Eye (tissue), 1 donor: ENCODE data around the gene CHML.

Source experiments
- DNase-seq: peaks from one replicate; pipeline ENCODE4 v3.0.0-alpha.2; 2015

The CHML gene

DNA sequence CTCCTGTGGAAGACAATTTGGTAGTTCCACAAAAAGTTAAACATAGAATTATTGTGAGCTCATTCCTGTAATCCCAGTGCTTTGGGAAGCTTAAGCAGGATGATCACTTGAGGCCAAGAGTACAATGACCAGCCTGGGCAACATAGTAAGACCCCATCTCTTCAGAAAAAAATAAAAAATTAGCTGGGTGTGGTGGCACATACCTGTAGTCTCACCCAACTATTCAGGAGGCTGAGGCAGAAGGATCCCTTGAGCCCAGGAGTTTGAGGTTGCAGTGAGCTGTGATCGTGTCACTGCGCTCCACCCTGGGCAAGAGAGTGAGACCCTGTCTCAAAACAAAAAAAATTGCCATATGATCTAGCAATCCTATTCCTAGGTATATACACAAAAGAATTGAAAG, 4.1 kb upstream of the CHML start:
- no peak for DNase-seq

DNA sequence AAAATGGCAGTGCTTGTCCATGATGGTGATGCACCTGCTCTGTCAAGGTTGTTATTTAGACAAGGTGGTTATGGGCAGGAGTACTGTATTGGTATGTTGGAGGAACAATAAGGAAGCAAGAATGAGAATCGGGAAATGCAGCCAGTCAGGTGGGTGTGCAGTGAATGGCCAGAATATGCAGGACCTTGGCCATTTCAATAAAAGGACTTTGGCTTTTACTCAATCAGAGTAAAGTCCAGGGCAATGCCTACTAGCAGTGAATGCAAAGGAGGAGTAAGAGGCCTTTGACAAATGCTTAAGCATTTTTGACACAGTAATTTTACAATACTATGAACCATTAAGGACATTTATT, 2.4 kb upstream of the CHML start:
- no peak for DNase-seq

DNA sequence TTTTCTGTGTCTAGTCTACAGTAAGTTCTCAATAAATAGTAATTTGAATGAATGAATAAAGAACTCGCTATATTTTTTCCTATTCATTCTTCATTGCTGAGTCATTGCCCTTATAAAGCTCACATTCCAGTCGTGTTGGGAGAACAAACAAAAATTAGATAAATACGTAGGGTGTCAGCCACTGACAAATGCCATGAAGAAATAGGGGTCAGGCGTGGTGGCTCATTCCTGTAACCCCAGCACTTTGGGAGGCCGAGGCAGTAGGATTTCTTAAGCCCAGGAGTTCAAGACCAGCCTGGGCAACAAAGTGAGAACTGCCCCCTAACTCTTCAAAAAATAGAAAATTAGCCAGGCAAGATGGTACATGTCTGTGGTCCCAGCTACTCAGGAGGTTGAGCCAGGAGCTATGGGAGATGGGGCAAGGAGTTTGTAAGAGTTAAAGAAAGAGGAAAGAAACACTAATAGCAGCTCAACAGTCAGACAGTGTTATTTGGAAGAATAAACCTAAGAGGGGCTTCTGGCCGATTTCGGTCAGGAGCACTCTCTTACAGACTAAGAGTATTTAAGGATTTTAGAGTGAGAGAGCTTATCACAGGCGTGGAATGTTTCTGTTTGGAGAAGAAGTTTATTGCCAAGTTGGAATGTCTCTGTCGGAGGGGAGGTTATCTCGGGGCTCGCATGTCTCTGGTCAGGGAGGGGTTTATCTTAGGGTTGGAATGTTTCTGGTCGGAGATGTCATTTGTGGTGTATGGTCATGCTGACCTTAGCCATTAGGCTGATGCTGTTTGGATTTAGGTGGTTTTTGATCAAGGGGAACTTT, 1.8 kb upstream of the CHML start:
- DNase-seq, result no peak

DNA sequence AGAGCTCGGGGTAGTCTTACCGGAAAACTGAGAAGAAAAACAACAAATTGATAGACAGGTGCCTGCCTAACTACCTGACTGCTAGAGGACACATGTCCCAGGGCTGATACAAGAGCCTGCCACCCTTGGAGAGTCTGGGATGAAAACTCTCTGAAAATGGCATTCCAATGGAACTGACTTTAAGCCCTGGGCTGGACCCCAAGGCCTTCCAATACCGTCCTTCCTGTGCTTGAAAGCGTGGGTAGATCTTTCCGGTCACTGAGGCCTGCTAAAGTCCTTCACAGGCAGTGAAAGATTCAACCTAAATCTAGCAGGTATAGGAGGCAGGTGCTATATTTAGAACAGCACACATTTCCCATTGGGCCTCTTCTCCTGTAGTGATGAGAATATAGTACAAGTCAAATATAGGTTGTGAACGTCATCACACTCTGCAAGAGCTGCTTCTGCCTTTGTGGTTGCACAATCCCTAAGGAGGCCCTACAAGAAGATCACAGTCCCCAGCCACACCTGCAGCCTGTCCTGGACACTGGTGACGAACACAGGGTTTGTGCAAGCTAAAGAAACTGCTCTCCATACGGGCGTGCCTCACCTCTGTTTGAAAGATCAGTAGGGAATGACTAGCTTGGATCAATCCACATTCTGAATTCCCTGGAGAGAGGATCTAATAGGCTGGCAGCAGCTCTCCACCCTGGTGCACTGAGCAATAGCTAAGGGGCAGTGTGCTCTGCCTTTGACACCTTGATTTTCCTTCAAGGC, 876 bp upstream of the CHML start:
- DNase-seq, result no peak

DNA sequence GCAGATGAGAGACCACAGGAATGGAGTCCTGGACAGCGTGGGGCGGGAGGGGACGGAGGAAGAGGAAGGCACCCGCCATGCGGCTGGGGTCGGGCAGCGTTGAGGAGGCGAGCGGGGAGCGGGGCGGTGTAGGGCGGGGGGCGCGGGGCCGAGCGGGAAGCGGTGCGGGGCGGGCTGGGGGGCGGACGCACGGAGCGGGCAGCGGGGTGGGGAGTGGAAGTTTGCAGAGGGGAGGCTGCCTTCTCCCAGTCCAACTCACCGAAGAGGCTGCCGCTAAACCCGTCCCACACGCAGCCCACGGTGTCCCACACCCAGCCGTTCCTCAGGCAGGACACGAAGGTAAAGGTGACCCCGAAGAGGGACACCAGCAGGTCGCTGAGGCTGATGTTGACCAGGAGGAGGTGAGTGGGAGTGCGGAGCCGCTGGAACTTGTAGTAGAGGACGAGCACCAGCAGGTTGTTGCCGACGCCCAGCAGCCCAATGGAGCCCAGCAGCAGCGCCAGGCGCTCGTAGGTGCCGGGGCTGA, 483 bp downstream of the CHML start:
- DNase-seq, result peak; percentile 84

DNA sequence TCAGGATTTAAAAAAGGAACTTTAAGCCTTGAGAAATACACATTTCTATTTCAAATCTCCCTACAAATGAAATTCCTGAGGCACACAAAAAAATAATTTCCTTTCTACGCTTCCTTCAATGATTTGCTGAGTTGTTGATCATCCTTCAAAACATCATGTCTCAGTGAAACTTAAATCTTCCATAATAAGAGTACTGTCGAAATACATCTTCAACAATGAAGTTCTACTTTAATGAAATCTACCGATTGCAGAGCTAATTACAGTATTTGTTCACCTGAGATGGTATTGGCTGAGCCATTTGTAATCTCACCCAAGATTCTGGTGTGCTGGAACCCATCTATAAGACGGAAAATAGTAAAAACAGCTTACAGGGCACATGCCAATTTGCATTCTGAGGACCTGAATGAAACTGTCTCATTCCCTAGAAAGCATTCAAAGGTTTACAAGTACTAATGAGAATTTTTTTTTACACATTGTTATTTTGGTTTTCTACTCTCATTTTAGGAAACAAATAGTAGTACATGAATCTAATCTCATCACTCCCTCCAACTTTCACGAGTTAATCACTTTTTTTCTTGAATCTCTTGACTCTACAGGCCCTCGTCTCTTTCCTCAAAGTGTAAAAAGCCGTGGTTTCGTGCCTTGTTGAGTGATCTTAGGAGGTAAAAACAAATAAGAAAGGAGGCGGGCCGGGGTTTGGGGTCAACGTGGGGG, 1.1 kb downstream of the CHML start:
- DNase-seq, result peak; percentile 66

DNA sequence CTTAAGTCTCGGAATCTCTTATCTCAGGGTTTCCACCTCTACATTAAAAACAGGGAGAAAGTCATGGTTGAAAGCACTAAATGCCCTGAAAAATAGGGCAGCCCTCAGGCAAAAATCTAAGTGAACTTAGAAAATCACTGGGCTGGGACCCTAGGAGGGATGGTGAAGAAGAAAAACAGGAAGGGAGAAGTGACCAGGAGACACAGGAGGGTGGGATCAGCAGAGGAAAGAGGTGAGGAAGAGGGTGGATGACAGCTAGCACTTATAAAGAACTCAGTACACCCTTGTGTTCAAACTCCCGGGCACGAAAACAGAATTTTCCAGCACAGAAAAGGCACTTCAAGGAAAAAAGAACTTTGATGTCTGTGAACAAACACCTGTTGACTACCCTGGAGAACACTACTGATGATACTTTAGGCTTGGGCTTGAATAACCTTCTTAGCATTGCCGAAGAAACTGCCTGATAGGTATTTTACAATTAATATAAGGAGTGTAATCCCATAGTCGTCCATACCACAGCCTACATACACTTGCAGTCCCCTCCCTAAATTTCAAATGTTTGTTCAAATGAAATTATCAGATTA, 2.0 kb downstream of the CHML start:
- DNase-seq, result no peak

DNA sequence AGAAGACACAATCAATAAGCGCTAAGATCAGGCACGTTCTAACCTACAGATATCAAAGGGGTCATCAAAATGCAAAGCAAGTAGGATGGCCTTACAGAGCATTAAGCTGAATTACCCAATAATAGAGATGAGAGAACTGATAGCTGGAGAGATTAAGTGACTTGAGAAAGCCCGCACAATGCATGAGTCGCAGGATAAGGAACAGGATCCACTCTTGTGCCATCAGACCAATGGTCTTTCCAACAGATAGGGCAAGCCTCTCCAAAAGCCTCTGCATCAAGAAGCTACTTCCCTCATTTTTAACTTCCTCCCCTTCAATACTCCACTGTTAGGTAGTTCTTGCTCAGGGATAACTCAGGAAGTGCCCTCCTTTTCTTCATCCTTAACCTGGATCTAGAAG, 2.6 kb downstream of the CHML start:
- DNase-seq, result no peak

DNA sequence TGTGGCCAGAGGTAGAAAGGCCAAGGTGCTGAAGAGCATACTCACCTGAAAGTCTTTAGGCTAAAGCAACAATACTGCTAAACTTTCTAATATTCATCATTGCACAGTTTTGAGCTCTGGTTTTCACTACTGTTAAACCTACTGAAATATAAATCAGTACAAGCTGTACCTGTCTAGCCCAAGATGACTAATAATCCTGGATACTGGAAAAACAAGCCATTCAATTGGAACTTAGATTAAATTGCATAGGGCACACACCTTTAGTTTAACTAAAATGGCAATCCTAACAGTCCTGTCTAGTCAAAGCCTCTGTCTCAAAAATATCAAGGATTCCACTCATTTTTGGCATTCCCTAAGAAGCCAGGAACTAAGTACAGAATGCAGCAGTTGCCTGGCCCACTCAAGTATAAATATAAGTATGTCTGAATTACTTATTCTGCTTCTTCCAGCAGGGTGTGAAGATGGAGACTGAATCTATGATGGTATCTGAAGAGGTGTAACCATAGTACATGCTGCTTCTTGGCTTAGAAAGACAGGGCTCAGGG, 3.1 kb downstream of the CHML start:
- no peak for DNase-seq

DNA sequence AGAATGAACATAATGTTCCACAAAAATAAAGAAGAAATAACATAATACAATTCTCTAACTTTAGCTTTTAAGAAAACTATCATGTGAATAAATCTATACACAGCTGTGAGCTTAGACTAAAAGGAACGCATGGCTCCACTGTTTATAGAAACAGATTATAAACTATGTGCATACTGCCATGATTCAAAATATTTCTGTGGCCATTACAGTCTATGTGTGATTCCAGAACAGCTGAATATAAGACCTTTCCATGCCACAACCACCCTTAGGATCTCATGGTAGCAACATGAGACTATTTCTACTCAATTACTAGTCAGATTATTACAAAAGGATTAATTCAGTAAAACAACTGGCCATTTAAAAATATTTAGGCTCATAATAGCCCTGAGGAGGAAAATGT, 3.9 kb downstream of the CHML start:
- no peak for DNase-seq

DNA sequence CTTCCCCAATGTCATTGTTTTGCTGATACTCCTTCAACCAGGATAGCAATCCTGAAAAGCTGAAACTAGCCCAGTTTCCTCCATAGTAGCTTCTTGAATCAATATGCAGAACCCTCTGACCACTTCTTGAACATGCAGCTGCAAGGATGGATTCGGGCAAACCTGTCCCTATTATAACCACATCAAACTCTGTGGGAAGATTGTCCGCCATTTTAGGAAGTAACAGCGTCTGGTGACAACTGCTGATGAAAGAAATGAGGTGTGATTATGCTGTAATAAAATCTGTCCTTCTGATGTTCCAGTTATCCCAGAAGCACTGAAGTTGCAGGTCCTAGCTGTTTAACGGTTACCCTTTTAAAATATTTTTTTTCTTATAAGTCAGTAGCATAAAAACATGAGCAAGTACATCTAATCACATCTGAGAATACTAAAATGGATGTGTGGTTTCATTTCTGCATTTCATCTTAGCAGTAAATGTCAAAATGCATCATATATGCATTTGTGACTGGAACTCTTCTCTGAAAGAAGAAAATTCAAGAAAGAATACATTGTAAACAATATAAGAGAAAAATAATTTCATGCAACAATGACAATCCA, 4.5 kb downstream of the CHML start:
- DNase-seq, result no peak

DNA sequence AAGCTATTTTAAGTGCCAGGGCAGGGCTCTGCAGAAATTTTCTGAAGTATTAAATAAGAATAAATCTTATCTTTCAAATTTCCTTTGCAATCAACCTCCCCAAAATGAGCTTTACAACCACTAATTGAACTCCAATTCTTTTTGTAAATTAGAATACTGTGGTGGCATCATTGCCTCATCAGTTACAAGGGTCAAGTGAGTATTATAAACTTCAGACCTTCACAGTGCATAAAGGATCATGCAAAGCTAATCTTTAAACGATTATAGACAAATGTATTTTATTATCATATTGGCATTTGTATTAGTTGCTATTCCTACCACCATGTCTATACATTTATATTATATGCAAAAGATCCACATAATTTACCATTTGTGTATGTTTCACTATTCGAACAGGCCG, 7.2 kb downstream of the CHML start:
- DNase-seq, result no peak

DNA sequence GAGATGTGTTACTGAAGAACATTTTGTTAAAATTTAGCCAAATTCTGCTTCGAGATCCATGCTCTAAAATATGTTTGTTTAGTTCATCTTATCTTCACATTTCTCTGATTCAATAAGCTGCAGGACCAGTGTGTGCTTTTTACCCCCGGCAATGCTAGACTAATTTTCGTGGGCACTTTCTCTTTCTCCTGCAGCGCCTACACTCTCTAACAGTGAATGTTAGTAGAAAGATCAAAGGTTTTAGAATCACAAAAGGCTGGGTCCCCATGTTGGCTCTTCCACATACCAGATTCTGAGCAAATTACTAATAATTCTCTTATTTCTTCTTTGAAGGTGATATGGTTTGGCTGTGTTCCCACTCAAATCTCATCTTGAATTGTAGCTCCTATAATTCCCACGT, 8.5 kb downstream of the CHML start:
- DNase-seq, result no peak

DNA sequence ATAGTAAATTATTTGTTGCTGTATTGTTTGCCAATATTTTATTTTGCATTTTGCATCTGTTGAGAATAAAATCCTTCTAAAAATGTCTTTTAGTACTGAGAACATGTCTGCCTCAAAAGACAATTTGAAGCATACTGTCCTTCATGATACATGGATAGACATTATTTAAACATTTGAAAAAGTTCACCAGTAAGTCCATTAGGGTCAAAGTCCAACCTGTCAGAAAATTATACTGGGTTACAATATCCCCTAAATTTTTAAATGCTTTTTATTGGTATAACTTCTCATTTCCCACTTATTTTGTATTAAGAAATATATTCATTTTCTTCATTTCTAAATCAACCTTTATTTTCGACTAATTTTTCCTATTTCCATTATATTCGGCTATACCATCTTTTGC, 9.3 kb downstream of the CHML start:
- no peak for DNase-seq

DNA sequence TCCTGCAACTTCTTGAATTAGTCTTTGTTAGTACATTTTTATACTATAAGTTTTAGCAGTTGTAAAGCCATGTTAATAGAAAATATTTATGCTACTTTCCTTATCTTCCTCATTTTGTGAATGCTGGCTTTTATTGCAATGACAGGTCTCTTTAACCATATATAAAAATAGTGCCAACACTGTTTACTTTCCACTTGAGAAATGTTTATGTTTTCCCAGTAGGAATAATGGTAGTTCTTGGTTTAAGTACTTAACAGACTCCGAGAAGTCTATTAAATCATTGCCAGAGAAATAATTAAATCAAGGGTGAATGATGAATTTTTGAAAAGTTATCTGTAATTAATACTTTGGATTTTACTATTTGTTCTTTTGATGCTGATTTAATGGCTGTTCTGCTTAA, 9.7 kb downstream of the CHML start:
- no peak for DNase-seq

DNA sequence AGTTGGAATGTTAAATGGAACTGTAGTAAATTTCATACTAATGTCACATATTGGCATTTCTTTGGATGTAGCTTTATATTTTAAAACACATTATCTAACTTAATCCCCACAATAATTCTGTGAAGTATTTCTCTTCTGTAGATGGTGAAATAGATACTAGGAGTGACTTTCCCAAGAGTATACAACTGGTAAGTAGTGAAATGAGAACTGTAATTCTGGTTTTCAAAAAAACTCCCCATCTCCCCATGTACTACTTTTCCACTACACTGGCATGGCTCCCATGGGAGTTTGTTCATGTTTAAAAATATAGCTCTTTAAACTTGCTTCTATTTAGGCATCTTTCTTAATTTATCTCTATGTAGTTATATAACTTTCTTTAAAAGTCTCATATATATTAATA, 10.2 kb downstream of the CHML start:
- DNase-seq, result no peak

DNA sequence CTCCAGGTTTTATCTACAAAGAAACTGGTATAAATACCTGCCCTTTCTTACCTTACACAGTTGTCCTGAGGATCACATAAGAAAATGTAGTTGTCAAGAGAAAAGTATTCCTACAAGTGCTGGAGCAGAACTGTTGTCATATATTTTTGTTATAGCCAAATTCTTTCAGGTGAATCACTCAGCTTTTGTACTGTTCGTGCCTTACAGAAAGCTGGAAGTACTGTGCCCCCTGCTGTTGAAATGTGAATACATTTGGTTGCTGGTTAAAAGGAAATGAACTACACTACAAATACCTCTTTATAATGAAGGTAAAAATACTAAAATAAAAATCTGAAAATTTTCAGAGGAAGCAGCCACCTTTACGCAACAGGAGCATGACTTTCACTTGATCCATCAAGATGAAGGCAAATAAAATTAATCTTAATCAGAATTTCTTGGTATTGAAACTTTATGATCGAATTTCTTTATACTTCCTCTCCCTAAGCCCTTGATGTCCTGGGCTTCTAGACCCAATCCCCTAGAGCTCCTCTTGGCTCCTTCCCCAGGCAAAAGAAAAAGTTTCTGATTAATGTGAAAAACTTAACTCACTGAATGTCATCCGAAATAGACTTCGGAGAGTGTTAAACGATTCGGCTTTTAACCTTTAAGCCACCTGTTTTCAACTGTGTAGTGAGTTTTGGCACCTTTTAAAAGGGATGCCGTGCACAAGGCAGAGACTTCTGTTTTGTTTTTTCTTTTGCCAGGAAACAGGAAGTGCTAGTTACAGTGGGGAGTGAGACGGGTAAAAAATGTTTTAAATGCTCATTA, 12.5 kb downstream of the CHML start:
- peak; percentile 63 for DNase-seq

DNA sequence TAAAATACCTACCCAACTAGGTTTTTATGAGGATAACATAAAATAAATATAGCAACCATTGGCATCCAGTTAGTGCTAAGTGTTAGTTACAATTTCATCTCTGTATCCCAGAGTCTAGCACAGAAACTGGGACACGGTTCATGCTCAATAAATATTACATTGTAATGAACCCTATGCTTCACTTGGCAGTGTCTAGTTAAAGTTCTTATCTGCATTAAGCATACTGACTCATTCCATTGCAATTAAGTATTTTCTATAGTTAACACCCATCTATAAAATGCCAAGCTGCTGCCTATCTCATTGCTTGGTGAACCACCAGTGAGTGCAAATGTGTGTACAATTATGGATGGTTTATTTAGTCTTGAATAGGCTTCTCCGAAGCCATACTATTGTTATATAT, 15.2 kb downstream of the CHML start:
- DNase-seq, result no peak

DNA sequence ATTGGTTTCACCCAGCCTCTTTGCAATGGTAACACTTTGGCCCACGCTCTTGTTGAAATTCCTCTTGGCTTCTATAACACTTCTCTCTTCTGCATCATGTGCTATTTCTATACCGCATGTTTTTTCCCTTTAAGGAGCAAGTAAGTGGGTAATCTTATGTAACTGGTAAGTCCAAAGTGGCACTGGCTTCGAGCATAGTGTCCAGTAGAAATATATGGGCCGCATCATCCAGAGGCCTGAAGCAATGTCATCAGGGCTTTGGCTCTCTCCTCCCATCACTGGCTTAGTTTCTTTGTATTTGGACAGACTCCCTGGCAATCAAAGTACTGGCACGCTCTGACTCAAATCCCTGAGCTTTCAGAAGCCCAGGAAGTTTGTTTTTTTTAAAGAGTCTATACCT, 17.5 kb downstream of the CHML start:
- no peak for DNase-seq

DNA sequence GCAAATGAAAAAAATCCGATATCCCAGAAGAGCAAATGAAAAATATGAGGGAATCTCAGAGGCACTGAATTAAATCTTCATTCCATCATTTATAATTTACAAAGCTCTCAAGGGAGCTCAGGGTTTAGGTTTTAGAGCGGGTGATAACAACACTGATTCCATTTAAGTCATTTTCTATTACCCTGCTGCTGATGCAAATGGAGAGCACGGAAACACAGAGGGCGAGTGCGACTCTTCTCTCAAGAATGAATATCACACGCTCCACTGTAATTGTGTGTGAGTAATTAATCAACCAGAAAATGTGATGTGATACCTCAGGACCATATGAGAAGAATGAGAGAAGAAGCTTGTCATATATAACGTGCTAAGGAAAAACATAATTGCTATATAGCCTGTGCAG, 22.7 kb downstream of the CHML start:
- peak; percentile 70 for DNase-seq

DNA sequence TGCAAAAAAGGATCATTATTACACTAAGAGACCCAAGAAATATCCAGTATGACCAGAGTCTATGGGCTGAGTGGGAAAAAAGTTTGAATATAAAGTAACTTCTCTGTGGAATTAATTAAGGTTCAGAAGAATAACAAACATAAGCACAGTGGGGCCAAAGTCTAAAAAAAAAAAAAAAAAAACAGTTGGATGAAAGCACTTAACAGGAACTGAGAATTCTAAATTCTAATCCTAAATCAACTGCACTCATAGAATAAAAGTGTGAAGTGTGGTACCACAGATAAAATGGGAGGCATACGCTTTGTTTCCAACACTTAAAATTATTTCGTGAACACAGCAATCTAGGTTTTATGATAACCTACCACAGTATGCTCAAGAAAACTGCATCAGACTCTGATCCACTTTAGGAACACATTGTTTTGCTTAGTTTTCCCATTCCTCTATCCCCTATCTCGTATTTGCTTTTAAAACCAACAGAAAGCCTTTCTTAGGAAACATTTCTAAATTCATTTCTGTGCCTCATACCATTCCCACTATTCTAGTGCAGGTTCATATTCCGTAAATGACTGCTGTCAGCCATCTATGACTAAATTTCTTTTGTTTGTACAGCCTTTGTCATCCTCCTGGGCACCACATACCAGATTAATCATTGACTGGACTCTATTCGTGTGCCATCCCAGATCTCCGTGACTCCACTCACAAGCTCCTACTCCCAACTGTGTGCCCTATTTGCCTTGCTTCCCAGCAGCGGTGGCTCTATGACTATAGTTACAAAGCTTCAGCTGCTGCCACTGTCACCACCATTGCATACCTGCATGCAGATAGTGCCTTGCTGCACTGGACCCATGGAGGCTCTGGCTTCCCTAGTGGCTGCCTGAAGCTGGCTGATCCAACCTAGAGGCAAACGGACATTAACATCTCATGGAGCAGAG, 24.9 kb downstream of the CHML start:
- DNase-seq, result no peak
